HepG2 (cell line): ENCODE data around the gene POLRMT. TPM values are rescaled to one million over a fixed set of nuclear protein-coding genes. Genes with fewer than 3 reads are reported as not detected.
A peak's percentile ranks its signal among the peaks of the same experiment; 100 is the strongest.

Experiments used
- ATAC-seq: fragments of 200-7000 bp; cut with Tn5 transposase; 3 replicates; pipeline ENCODE4 v1.9.1; 2020; ENCODE audit warnings: mild to moderate bottlenecking, moderate library complexity
- BruUV-seq: library from RNA; stranded (reverse); fragments of 400-500 nt; replicated peaks from 2 replicates; lab custom pipeline; 2021; lab: Mats Ljungman, UMichigan
- CTCF ChIA-PET: fragments of 300-600 bp; formaldehyde crosslinking; extraction: SDS; loops from one replicate; lab custom pipeline; 2021; ENCODE audit warnings: low total read pairs, inconsistent platforms, low intra/inter-chr PET ratio; lab: Yijun Ruan, JAX
- POLR2A ChIA-PET: fragments of 350-600 bp; sonication (Branson Sonifier 250); formaldehyde crosslinking; loops from one replicate; lab custom pipeline; 2020; ENCODE audit warnings: antibody characterized with exemption, inconsistent platforms; lab: Yijun Ruan, JAX
- DNase-seq: peaks from one replicate; pipeline ENCODE4 v3.0.0-alpha.2; 2015; ENCODE audit warnings: low spot score
- FAIRE-seq: peaks from 3 replicates; lab custom pipeline; 2011; peaks lifted over from hg19 to GRCh38; lab: Jason Lieb, UNC
- H2AFZ ChIP-seq: one replicate; pipeline ENCODE4 v1.6.1; 2011; ENCODE audit warnings: low read length, inconsistent platforms
- H3K27ac ChIP-seq: fragments of 300-600 bp; 3 replicates; pipeline ENCODE4 v1.8.0; 2011; ENCODE audit warnings: mixed run types, mild to moderate bottlenecking, mixed read lengths, low read length, inconsistent platforms; ENCODE audit not compliant: insufficient read depth; ENCODE audit errors: extremely low read length
- H3K27me3 ChIP-seq, 2 experiments: fragments of 200-600 bp in 1 of 2; 2 replicates in 1 of 2; 3 replicates in 1 of 2; pipeline versions ENCODE4 v1.6.0 to v1.8.0; 2011; ENCODE audit warnings: low read length in 2 of 2, mild to moderate bottlenecking in 2 of 2, moderate library complexity in 2 of 2, inconsistent platforms in 1 of 2; ENCODE audit not compliant: insufficient read depth in 2 of 2, control insufficient read depth in 1 of 2
- H3K36me3 ChIP-seq, 2 experiments: fragments of 200-600 bp in 1 of 2; replicated peaks in 1 of 2; 2 replicates in 1 of 2; 3 replicates in 1 of 2; pipeline versions ENCODE4 v1.5.1 to v1.8.0; 2011; ENCODE audit warnings: low read length in 2 of 2, inconsistent platforms in 1 of 2; ENCODE audit not compliant: insufficient read depth in 2 of 2, control insufficient read depth in 1 of 2
- H3K4me1 ChIP-seq: 2 replicates; pipeline ENCODE4 v1.5.1; 2012; ENCODE audit warnings: low read length, inconsistent platforms; ENCODE audit not compliant: insufficient read depth
- H3K4me2 ChIP-seq: 2 replicates; pipeline ENCODE4 v1.6.0; 2011; ENCODE audit warnings: low read depth, low read length, inconsistent platforms
- H3K4me3 ChIP-seq, 3 experiments: fragments of 200-600 bp in 1 of 3; sonication (generic), shearing (Covaris generic) in 1 of 3; replicated peaks in 1 of 3; 2 replicates each; pipeline ENCODE4 v1.5.1; 2011 to 2016; ENCODE audit warnings: low read length in 3 of 3, inconsistent platforms in 2 of 3, low read depth in 2 of 3, mild to moderate bottlenecking in 2 of 3, control low read depth in 1 of 3, mixed read lengths in 1 of 3; ENCODE audit not compliant: insufficient read depth in 1 of 3
- H3K79me2 ChIP-seq: one replicate; pipeline ENCODE4 v1.6.1; 2011; ENCODE audit warnings: low read length, inconsistent platforms; ENCODE audit not compliant: insufficient read depth
- H3K9ac ChIP-seq: 2 replicates; pipeline ENCODE4 v1.6.0; 2011; ENCODE audit warnings: mild to moderate bottlenecking, low read depth, low read length, inconsistent platforms; ENCODE audit not compliant: insufficient read depth
- H3K9me3 ChIP-seq: 2 replicates; pipeline ENCODE4 v1.5.1; 2012; ENCODE audit warnings: mild to moderate bottlenecking, low read length
- H4K20me1 ChIP-seq: 2 replicates; pipeline ENCODE4 v1.6.0; 2011; ENCODE audit warnings: inconsistent platforms, mild to moderate bottlenecking, low read length, moderate library complexity; ENCODE audit not compliant: insufficient read depth
- AGO2 ChIP-seq: fragments of 200-400 bp; formaldehyde crosslinking; optimal IDR thresholded peaks from 2 replicates; pipeline ENCODE3; 2017; ENCODE audit warnings: mild to moderate bottlenecking, low read depth, low read length, moderate library complexity
- ARNT ChIP-seq: fragments of 450-650 bp; IDR thresholded peaks from 2 replicates; pipeline ENCODE4 v1.6.1; 2017
- JUND ChIP-seq: sonication (generic); formaldehyde crosslinking; IDR thresholded peaks from 2 replicates; pipeline ENCODE4 v1.8.0; 2022; ENCODE audit warnings: mild to moderate bottlenecking, missing genetic modification reagents
- POGK ChIP-seq: sonication (generic); formaldehyde crosslinking; conservative IDR thresholded peaks from 2 replicates; pipeline ENCODE4 v1.8.0; 2022; ENCODE audit warnings: mild to moderate bottlenecking, moderate library complexity, missing genetic modification reagents
- RBM22 ChIP-seq: fragments of 200-400 bp; formaldehyde crosslinking; optimal IDR thresholded peaks from 2 replicates; pipeline ENCODE3; 2017; ENCODE audit warnings: mild to moderate bottlenecking, low read length, moderate library complexity
- SNAI1 ChIP-seq: sonication (generic); formaldehyde crosslinking; IDR thresholded peaks from 2 replicates; pipeline ENCODE4 v1.5.0; 2020; ENCODE audit warnings: mild to moderate bottlenecking, missing genetic modification reagents, borderline replicate concordance
- TBX3 ChIP-seq: fragments of 450-650 bp; IDR thresholded peaks from 2 replicates; pipeline ENCODE4 v1.6.1; 2017; ENCODE audit warnings: antibody characterized with exemption, mild to moderate bottlenecking, inconsistent platforms, borderline replicate concordance
- TEF ChIP-seq: sonication (generic); formaldehyde crosslinking; IDR thresholded peaks from 2 replicates; pipeline ENCODE4 v1.5.0; 2020; ENCODE audit warnings: missing genetic modification reagents
- THAP9 ChIP-seq: sonication (generic); formaldehyde crosslinking; IDR thresholded peaks from 2 replicates; pipeline ENCODE4; 2020; ENCODE audit warnings: missing genetic modification reagents, mild to moderate bottlenecking, borderline replicate concordance
- WGBS: methylation state at CpG from one replicate; pipeline ENCODE4 v1.1.6; 2017; ENCODE audit warnings: low lambda C conversion rate; 5-methylcytosine and 5-hydroxymethylcytosine counted together
- in situ Hi-C: cut with HindIII; loops from 2 replicates; pipeline ENCODE4 v1.10.0; 2017; ENCODE audit warnings: low pct_unique_long_range_greater_than_20kb; ENCODE audit not compliant: extremely low pct_ligation_motif_present
- intact Hi-C: fragments of 100-400 bp; cut with micrococcal nuclease; formaldehyde crosslinking; loops from one replicate; pipeline ENCODE4 v1.10.0; 2022; ENCODE audit not compliant: unreplicated experiment
- polyA plus RNA-seq, 8 experiments: library from polyadenylated mRNA; depleted of rRNA in 3 of 8; stranded (reverse) in 7 of 8; unstranded in 1 of 8; fragments of >200 nt; fragmentation: Illumina TruSeq in 4 of 8; extraction: Trizol in 4 of 8; gene quantifications; 2 replicates each; pipeline versions ENCODE4 v1.2.1 to v1.2.3, GENCODE V29; 2011 to 2016; ENCODE audit warnings: low read depth in 4 of 8, missing spikeins in 1 of 8, mixed read lengths in 1 of 8; ENCODE audit not compliant: insufficient read depth in 1 of 8
- total RNA-seq, 5 experiments: library from RNA; depleted of rRNA; stranded (reverse); fragments of >200 nt; fragmentation: Illumina TruSeq; extraction: Trizol; gene quantifications; 2 replicates each; pipeline ENCODE4 v1.2.3, GENCODE V29; 2016; ENCODE audit warnings: low read depth in 1 of 5

POLRMT gene
- total and polyA plus RNA-seq, 2 of the 13 experiments (the other 11 are each of a cell fraction or from before 2014, with no cell fraction given), result 78.0 to 101 TPM

GRCh38 chr19:613732-614567 lies 19.4 kb downstream of the POLRMT start:
- Histone ChIP-seq H3K36me3 (peaks cover 9 to 16% of the 10 kb centered on the region in 2 experiments; a peak in 4 of 5 replicates), H3K27me3 (no peaks in the 10 kb centered on the region), H3K4me2 (no peak overlapping the region), H2AFZ (no peak overlapping the region), H3K27ac (no peak overlapping the region), H3K4me3 (no peak overlapping the region), H3K79me2 (no peaks in the 10 kb centered on the region), H4K20me1 (no peaks in the 10 kb centered on the region), H3K4me1 (no peaks in the 10 kb centered on the region), H3K9ac (no peak overlapping the region), H3K9me3 (no peaks in the 10 kb centered on the region)
- FAIRE-seq (no peak), DNase-seq (no peak), ATAC-seq (no peak)
- peak; percentile 50 for TF ChIP-seq AGO2
- no peak for TF ChIP-seq THAP9 (CRISPR knock-in tag)
- intact Hi-C loops, result no loop called here
- ChIA-PET CTCF (no interaction called here), POLR2A (no interaction called here)
- BruUV-seq, result no TSS peak
- 95% methylated on average over 26 of the region's 54 CpGs for WGBS
- in situ Hi-C loops, result no loop called here

- POLR2A ChIA-PET, result no interaction called here
- ATAC-seq (no peak), DNase-seq (no peak), FAIRE-seq (no peak)
- Histone ChIP-seq H2AFZ (no peak overlapping the region), H3K36me3 (peaks cover 3 to 7% of the 10 kb centered on the region in 2 experiments; a peak in 3 of 5 replicates), H3K4me1 (no peaks in the 10 kb centered on the region), H3K27me3 (no peaks in the 10 kb centered on the region), H3K4me2 (no peak overlapping the region), H3K9ac (no peak overlapping the region), H3K27ac (no peak overlapping the region), H3K79me2 (no peaks in the 10 kb centered on the region), H3K4me3 (no peak overlapping the region), H4K20me1 (no peaks in the 10 kb centered on the region), H3K9me3 (no peaks in the 10 kb centered on the region)
- intact Hi-C loops (no loop called here), in situ Hi-C loops (no loop called here)
- CTCF ChIA-PET, result no interaction called here
- WGBS, result 95% methylated on average over 30 of the region's 33 CpGs
- BruUV-seq, result no TSS peak
- TF ChIP-seq POGK (CRISPR knock-in tag) (no peak), TBX3 (no peak), TEF (CRISPR knock-in tag) (no peak), ARNT (no peak), SNAI1 (CRISPR knock-in tag) (no peak), RBM22 (no peak), JUND (CRISPR knock-in tag) (no peak)
Observed at GRCh38 chr19:612941-613340, 20.4 kb downstream of the POLRMT start.
